Osteocyte (in vitro differentiated cells): ENCODE data around the gene RET. TPM values are rescaled to one million over a fixed set of nuclear protein-coding genes. Genes with fewer than 3 reads are reported as not detected.

Source experiments
- DNase-seq: peaks from one replicate; pipeline ENCODE4 v3.0.0; 2021; ENCODE audit warnings: mixed read lengths; ENCODE audit not compliant: unreplicated experiment; ENCODE audit errors: extremely low spot score
- H3K27ac Mint-ChIP-seq: one replicate; pipeline ENCODE4 v1.8.0; 2021; ENCODE audit warnings: mild to moderate bottlenecking, mixed read lengths; ENCODE audit not compliant: unreplicated experiment
- H3K27me3 Mint-ChIP-seq: one replicate; pipeline ENCODE4 v1.8.0; 2021; ENCODE audit warnings: mixed read lengths; ENCODE audit not compliant: unreplicated experiment
- H3K36me3 Mint-ChIP-seq: one replicate; pipeline ENCODE4 v1.8.0; 2021; ENCODE audit warnings: mixed read lengths; ENCODE audit not compliant: unreplicated experiment
- H3K4me1 Mint-ChIP-seq: one replicate; pipeline ENCODE4 v1.8.0; 2021; ENCODE audit warnings: mixed read lengths; ENCODE audit not compliant: unreplicated experiment
- H3K4me3 Mint-ChIP-seq: one replicate; pipeline ENCODE4 v1.8.0; 2021; ENCODE audit warnings: mild to moderate bottlenecking, moderate library complexity, mixed read lengths; ENCODE audit not compliant: unreplicated experiment
- H3K9me3 Mint-ChIP-seq: one replicate; pipeline ENCODE4 v1.8.0; 2021; ENCODE audit warnings: mixed read lengths; ENCODE audit not compliant: unreplicated experiment
- total RNA-seq: library from RNA; stranded (reverse); gene quantifications from 2 replicates; pipeline ENCODE4 v1.2.1, GENCODE V29; 2021
- TF ChIP-seq, protein P1 (sequence below): fragments of 200-600 bp; sonication (generic); IDR thresholded peaks from 2 replicates; pipeline ENCODE4 v1.5.0; 2021; ENCODE audit warnings: antibody characterized with exemption, mild to moderate bottlenecking, moderate library complexity

Gene RET
- total RNA-seq, 1 donor from 2014 or later: 0.43 TPM

DNA sequence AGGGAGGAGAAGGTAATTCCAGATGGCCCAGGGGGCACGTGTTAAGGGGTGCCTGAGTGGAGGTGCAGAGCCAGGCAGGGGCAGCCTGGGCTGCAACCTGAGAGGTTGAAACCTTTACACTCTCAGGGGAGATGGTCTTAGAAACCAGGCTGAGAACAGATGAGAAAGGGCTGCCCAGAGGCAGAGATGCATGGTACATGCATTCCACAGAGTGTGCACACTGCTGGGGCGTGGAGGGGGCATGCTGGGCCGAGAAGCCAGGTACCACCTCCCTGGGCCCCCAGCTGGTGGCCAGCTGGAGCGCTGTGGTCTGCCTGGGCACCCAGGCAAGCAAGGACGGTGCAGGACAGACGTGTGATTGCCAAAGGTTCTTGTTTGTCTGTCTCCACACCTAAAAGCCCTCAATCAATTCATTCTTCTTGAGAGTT is 47.2 kb downstream of the RET start:
- TF ChIP-seq, protein P1, sequence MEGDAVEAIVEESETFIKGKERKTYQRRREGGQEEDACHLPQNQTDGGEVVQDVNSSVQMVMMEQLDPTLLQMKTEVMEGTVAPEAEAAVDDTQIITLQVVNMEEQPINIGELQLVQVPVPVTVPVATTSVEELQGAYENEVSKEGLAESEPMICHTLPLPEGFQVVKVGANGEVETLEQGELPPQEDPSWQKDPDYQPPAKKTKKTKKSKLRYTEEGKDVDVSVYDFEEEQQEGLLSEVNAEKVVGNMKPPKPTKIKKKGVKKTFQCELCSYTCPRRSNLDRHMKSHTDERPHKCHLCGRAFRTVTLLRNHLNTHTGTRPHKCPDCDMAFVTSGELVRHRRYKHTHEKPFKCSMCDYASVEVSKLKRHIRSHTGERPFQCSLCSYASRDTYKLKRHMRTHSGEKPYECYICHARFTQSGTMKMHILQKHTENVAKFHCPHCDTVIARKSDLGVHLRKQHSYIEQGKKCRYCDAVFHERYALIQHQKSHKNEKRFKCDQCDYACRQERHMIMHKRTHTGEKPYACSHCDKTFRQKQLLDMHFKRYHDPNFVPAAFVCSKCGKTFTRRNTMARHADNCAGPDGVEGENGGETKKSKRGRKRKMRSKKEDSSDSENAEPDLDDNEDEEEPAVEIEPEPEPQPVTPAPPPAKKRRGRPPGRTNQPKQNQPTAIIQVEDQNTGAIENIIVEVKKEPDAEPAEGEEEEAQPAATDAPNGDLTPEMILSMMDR: no peak
- peaks cover 19% of the 10 kb centered on the region for H3K4me1 Mint-ChIP-seq
- no peak overlapping the region for H3K27ac Mint-ChIP-seq
- peak; percentile 66 for DNase-seq
- H3K9me3 Mint-ChIP-seq: no peaks in the 10 kb centered on the region
- H3K27me3 Mint-ChIP-seq: peaks cover 4% of the 10 kb centered on the region
- H3K36me3 Mint-ChIP-seq: no peaks in the 10 kb centered on the region
- H3K4me3 Mint-ChIP-seq: no peak overlapping the region

GRCh38 chr10:43124574-43125273 is 47.9 kb downstream of the RET start:
- Mint-ChIP-seq H3K4me3 (no peak overlapping the region), H3K9me3 (no peaks in the 10 kb centered on the region), H3K4me1 (peaks cover 26% of the 10 kb centered on the region), H3K36me3 (no peaks in the 10 kb centered on the region), H3K27ac (no peak overlapping the region), H3K27me3 (peaks cover 4% of the 10 kb centered on the region)
- TF ChIP-seq, protein P1: no peak
- DNase-seq: peak; percentile 73

- peak; percentile 25 for DNase-seq
- Mint-ChIP-seq H3K27ac (no peak overlapping the region), H3K36me3 (no peaks in the 10 kb centered on the region), H3K4me1 (peaks cover 29% of the 10 kb centered on the region), H3K27me3 (peaks cover 4% of the 10 kb centered on the region), H3K9me3 (no peaks in the 10 kb centered on the region), H3K4me3 (no peak overlapping the region)
- TF ChIP-seq, protein P1: no peak
Observed at GRCh38 chr10:43125274-43125845, 48.5 kb downstream of the RET start.

DNA sequence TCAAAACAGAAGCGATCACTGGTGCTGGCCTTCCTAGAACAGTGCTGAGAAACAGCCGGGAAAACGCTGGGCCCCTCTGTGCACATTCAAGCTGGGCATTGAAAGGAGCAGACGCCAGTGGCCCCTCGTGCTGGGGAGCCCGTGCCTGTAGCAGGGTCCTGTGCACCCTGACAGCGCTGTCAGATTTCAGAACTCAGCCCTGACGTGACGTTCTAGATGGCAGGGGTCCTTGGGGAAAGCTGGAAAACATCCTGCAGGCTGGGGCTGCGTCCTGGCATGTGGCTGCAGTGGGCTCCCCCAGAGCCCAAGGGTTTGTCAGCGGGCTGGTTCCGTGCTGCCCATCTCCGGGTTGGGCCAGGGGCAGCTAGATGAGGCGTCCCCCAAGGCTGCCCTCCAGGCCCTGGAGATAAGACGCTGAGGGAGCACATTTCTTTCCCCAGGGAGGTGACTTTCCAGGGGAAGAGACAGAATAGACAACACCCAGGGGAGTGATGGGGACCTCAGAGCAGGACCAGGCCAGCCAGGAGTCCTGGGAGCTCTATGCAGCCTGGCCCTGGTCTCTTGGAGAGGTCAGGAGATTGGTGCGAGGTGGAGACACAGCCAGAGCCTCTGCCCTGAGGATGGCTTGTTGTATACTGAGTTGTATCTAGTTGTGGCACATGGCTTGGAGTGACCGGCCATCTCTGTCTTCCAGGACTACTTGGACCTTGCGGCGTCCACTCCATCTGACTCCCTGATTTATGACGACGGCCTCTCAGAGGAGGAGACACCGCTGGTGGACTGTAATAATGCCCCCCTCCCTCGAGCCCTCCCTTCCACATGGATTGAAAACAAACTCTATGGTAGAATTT is 49.2 kb downstream of the RET start:
- peak; percentile 75 for DNase-seq
- no peaks in the 10 kb centered on the region for H3K36me3 Mint-ChIP-seq
- H3K27me3 Mint-ChIP-seq: peaks cover 4% of the 10 kb centered on the region
- H3K4me1 Mint-ChIP-seq: peaks cover 25% of the 10 kb centered on the region
- H3K9me3 Mint-ChIP-seq: no peaks in the 10 kb centered on the region
- no peak overlapping the region for H3K4me3 Mint-ChIP-seq
- TF ChIP-seq, protein P1: no peak
- no peak overlapping the region for H3K27ac Mint-ChIP-seq
